NCI-H187 treated with DMSO at 0.1 percent for 48 hours (cell line): ENCODE results near the gene PCDHB11.
"Not testable (repeated sequence)": the region's sequence is repeated elsewhere in the genome, so short reads cannot be mapped to it uniquely, and the experiment has no call there.

Experiments
- DNase-seq: peaks from one replicate; lab custom pipeline; 2025; lab: John Stamatoyannopoulos, UW

Gene PCDHB11

DNA sequence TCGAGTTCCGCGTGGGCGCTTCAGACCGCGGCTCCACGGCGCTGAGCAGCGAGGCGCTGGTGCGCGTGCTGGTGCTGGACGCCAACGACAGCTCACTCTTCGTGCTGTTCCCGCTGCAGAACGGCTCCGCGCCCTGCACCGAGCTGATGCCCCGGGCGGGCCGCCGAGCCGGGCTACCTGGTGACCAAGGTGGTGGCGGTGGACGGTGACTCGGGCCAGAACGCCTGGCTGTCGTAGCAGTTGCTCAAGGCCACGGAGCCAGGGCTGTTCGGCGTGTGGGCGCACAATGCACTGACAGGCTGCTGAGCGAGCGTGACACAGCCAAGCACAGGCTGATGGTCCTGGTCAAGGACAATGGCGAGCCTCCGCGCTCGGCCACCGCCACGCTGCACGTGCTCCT, 42.1 kb downstream of the PCDHB11 start:
- DNase-seq: no peak

DNA sequence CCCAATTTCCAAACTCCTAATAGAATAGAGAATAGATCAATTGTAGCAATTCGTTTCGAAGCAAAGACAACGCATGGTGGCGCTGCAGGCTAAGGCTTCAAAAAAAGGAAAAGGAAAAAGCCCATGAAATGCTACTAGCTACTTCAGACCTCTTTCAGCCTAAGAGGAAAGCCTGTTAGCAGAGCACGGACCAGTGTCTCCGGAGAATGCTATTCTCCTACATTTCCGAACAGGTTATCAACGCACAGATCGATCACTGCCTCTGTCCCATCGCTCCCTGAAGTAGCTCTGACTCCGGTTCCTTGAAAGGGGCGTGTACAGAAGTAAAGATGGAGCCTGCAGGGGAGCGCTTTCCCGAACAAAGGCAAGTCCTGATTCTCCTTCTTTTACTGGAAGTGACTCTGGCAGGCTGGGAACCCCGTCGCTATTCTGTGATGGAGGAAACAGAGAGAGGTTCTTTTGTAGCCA, 45.9 kb downstream of the PCDHB11 start, which contains the start of gene PCDHB15:
Gene PCDHB15 (plus strand): TSS at position 146 of the 468 bp plus-strand sequence. CDS start 184 bp downstream, at position 330.
- no peak for DNase-seq

DNA sequence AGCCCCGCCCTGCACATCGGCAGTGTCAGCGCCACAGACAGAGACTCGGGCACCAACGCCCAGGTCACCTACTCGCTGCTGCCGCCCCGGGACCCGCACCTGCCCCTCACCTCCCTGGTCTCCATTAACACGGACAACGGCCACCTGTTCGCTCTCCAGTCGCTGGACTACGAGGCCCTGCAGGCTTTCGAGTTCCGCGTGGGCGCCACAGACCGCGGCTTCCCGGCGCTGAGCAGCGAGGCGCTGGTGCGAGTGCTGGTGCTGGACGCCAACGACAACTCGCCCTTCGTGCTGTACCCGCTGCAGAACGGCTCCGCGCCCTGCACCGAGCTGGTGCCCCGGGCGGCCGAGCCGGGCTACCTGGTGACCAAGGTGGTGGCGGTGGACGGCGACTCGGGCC, 47.5 kb downstream of the PCDHB11 start:
- not testable (repeated sequence) for DNase-seq

DNA sequence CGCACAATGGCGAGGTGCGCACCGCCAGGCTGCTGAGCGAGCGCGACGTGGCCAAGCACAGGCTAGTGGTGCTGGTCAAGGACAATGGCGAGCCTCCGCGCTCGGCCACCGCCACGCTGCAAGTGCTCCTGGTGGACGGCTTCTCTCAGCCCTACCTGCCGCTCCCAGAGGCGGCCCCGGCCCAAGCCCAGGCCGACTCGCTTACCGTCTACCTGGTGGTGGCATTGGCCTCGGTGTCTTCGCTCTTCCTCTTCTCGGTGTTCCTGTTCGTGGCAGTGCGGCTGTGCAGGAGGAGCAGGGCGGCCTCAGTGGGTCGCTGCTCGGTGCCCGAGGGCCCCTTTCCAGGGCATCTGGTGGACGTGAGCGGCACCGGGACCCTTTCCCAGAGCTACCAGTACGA, 48.0 kb downstream of the PCDHB11 start:
- DNase-seq: not testable (repeated sequence)

DNA sequence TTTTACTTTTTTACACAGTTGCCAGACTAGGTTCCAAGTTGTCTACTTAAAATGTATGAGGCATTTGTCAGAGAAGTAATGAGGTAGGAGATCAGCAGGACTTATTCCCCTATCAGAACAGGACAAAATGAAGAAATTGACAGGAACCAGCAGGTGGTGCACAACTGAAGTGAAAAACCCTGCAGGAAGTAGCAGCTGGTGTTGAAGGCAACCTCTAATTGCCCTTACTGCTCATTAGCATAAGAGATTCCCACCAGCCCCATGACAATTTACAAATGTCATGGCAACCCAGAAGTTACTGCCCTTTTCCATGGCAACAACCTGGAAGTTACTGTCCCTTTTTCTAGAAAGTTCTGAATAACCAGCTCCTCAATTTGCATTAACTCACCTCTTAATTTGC, 51.1 kb downstream of the PCDHB11 start:
- DNase-seq: no peak
